NCI-H187 treated with DMSO at 0.1 percent for 48 hours (cell line): Measurements from ENCODE around the gene ETNK2.
"Not testable (repeated sequence)": the region's sequence is repeated elsewhere in the genome, so short reads cannot be mapped to it uniquely, and the experiment has no call there.

Experiments used
- DNase-seq: peaks from one replicate; lab custom pipeline; 2025; lab: John Stamatoyannopoulos, UW

ETNK2 gene

DNA sequence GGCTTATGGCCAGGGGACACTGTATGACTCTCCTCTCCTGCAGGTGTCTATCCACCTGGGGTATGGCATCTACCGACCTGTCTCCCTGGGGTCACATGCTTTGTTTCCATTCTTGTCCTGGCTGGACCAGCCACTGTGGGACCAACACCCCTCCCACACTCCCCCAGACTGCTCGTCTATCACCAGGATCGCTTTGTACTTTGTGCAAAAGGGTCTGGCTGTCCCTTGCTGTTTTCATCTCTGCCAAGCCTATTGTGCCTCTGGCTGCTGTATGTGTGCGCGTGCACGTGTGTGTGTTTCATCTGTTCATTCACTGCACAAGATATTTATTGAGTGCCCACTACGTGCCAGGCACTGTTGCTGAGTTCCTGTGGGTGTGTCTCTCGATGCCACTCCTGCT is 25.5 kb downstream of the ETNK2 start:
- DNase-seq: no peak

DNA sequence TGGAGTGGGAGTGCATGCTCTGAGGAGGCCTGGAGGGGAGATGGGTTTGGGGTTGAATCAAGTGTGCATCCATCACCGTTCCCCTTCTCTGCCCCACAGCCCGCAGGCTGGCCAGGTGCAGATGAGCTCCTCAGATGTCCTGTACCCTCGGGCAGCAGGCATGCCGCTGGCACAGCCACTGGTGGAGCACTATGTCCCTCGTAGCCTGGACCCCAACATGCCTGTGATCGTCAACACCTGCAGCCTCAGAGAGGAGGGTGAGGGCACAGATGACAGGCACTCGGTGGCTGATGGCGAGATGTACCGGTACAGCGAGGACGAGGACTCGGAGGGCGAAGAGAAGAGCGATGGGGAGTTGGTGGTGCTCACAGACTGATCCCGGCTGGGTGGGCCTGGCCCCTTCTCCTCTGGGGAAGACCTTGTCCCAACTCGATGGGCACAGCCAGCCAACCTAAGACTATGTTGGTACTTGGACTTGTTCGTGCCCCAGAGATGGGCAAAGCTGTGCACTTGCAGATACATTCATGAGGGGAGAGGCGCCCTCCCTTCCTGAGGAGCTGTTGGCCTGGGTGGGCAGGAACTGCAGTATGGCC is 26.0 kb downstream of the ETNK2 start:
- no peak for DNase-seq

DNA sequence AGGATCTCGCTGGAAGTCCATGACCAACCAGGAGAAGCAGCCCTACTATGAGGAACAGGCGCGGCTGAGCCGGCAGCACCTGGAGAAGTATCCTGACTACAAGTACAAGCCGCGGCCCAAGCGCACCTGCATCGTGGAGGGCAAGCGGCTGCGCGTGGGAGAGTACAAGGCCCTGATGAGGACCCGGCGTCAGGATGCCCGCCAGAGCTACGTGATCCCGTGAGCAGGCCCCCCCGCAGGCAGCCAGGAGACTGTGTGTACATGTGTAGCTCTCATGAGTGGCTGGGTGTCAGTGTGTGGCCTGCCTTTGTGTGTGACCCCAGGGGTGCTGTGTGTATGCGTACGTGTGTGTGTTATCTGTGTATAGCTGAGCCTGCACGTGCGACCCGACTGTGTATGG is 27.2 kb downstream of the ETNK2 start:
- no peak for DNase-seq

DNA sequence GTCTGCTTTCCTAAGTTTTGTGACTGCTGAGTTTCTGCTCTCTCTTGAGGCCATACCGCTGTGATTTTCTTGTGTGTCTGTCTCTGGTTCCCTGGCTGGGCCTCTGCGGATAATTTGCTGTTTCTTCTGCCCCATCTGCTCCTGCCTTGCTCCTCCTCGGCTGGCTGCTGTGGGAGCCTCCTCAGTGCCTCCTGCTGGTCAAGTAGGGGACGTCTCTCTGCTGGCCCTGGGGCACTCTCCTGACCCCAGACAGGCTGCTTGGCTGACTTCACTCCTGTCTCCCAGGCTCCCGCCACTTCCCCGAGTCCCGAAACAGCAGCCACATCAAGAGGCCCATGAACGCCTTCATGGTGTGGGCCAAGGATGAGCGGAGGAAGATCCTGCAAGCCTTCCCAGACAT is 28.5 kb downstream of the ETNK2 start:
- DNase-seq: no peak

DNA sequence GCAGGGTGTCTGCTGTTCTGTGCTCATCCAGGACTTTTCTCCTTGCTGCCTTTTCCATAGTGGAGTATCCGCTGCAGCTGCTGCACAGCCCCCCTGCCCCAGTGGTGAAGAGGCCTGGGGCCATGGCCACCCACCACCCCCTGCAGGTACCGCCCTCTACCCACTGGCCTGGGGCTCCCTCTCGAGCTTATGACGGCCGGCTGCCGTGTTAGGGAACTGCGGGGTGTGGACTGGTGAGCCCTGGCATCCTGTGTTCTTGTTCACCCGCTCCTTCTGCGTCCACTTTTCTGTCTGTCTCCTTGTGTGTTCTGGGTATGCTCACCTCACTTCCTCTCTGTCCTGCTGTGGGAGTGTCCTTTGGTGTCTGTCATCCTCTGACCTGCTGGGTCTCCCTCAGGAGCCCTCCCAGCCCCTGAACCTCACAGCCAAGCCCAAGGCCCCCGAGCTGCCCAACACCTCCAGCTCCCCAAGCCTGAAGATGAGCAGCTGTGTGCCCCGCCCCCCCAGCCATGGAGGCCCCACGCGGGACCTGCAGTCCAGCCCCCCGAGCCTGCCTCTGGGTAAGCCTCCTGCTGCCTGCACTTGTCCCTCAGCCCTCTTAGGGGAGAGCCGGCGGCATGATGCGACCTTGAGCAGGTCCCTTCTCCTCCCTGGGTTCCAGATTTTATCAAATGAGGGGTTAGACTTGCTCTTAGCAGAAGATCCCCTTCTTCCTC is 29.8 kb downstream of the ETNK2 start:
- DNase-seq: no peak

DNA sequence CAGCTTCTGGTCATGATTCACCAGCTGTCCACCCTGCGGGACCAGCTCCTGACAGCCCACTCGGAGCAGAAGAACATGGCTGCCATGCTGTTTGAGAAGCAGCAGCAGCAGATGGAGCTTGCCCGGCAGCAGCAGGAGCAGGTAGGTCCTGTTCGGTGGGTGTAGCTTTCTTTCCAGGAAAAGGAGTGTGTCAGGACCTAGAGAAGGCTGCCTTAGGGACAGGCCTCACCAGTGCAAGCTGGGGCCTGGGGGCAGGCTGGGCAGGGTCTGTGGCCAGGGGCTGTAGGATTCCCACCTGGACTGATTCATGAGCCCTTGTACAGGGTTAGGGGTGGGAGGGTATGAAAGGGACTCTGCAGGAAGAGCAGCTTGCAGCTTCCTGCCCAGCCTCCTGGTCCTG is 35.3 kb downstream of the ETNK2 start:
- no peak for DNase-seq

DNA sequence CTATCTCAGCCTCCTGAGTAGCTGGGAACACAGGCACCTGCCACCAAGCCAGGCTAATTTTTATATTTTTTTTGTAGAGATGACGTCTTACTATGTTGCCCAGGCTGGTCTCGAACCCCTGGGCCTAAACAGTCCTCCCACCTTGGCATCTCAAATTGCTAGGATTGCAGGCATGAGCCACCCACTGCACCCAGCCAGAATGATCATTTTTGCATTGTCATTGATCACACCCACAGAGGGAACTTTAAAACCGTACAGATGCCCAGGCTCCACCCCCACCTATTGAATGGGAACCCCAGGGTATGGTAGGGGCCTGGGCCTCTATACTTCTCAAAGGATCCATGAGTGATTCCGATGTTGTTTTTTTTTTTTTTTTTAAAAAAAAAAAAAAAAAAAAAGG is 36.7 kb downstream of the ETNK2 start:
- no peak for DNase-seq

DNA sequence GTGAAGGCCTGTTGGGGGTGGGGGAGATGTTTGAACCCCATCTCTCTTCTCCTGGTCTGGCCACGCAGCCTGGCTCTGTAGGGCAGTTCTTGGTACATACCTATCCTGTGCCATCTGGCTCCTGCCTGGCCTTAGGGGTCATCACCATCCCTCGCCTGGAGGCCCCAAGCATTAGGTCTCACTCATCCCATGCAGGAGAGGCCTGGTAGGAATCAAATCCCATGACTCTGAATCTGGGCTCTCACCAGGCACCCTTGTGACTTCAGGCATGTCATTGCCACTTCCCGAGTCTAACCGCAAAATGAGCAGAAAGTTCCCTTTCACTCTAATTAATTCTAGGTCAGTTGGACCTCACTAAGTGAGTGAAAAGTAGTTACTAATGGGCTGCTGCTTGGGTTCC is 37.2 kb downstream of the ETNK2 start:
- DNase-seq: no peak

DNA sequence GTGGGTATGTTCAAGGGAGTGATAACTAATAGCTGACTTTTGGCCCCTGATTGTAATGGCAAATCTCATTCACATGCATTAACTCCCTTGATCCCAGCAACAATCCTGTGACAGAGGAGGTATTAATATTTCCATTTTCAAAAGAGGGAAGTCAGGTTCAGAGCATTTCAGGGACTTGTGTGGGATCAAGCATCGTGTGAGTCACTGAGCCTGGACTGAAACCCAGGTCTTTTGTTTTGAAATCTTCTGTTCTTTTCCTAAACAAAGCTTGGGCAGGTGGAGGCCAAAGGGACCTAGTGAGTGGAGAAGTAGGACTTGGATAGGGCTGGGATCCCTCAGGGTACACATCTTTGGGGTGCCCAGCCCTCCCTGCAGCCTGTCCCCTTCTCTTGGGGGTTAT is 37.9 kb downstream of the ETNK2 start:
- no peak for DNase-seq

DNA sequence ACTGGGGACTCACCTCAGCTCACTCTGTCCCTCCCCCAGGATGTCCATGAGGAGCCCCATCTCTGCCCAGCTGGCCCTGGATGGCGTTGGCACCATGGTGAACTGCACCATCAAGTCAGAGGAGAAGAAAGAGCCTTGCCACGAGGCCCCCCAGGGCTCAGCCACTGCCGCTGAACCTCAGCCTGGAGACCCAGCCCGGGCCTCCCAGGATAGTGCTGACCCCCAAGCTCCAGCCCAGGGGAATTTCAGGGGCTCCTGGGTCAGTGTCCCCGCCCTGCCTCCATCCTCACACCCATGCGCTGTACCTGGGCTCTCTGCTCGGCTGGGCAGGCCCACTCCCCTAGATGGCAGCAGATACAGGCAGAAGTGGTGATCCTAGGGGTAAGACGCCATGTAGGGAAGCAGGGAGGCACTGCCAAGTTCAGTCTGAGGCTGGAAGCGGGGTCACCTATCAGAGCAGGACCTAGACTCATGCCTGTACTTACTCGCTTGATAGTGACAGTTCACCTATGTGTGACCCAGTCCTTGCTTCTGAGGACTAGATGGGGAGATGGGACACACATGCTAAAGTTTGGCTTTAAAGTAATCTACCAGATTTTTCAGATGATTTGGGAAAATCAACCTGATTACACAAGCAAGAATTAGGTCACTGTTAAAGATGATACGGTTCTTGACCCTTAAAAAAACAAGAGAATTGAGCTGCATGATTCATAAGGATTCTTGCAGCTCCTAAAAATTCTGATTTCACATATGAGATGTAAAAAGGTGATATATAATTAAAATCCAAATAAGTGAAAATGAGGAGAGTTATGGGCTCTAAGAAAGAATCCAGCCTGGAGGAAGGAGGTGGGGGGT is 38.7 kb downstream of the ETNK2 start:
- no peak for DNase-seq

DNA sequence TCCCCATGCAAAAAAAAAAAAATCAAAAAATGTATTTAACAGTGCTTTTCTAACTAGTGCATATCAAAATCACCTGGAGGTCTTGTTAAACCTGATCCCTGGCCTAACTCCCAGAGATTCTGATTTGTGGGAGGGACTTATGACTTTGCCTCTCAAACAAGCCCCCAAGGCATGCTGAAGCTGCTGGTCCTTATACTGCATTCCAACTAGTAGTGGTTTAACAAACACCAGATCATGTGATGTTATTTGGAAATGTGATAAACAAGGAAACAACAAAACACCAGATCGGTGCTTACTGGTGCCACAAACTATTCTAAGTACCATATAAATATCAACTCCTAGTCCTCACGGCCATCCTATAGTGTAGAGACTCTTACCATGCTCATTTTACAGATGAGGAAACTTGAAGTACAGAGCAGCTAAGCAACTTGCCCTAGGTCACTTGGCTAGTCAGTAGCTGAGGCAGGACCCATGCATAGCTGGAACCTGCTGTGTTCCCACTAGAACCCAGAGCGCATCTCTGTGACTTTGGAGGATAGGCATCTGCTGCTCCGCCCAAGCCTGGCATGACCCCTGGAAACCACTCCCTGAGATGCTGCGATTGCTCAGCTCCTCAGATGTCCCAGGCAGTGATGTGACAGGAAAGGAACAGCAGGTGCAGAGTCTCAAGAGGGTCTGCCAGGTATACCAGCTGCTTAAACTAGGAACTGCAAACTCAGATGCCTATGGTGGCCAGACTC is 40.8 kb downstream of the ETNK2 start:
- no peak for DNase-seq

DNA sequence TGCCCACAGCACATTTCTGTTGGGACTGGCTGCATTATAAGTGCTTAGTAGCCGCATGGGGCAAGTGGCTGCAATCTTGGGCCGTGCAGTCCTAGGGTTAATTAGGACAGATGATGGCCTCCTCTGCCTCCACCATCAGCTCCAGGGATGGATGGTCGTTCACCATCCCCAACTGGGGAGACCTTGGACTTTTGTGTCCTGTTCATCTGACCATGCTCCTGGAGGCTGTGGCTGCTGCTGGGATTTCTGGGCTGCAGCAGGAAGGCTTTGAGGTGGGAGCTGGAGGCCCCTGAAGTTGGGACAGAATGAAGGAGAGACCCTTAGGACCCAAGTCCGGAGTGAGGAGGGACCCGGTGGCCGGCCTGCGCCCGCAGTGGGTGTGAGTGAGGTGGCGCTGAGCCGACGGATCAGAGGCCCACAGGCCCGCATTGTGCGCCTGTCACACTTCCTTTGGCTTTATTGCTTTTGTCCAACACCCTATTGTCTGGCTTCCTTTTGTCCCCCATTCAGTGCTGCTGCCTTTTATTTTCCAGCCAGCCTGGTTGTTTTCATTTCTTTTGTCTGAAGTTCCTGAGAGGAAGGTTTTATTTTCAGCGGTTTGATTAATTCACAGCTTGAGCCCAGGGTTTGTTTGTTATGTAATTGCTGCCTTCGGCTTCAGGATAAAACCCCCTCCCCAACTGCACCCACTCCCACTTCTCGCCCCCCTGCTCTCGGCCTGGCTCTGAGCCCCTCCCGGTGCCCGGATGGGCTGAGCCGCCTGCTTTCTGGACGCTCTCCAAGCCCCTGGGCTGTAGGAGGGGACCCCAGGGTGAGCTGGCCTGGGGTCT is 43.3 kb downstream of the ETNK2 start:
- no peak for DNase-seq

DNA sequence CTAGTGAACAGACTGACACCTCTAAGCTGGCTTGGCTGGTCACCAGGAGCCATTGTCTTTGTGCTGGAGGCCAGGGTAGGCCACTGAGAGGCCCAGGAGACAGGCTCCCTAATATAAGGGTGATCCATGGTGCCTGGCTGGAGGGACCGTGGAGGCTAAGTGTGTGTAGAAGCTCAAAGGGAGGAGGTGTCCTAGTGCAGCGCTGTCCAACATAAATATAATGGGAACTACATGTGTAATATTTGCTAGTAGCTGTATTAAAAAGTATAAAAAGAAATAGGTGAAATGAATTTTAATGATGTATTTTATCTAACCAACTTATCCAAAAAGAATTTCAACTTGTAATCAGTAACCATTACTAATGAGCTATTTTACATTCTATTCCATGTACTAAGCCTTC is 44.0 kb downstream of the ETNK2 start:
- DNase-seq: no peak

DNA sequence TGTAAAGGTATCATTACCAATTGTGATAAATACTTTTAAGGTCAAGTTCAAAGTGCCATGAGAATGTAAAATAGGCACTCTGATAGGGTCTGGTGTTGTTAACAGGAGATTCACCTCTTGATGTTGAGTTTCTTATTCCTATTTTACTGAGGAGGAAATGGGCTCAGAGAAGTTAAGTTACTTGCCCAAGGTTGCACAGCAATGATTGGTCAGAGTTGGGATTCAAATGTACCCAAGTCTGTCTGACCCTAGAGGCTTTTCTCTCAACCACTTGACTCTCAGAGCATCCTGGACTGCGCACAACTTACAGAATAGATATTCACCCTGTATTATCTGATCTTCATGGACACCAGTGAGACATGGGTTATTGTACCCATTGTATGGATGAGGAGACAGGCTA is 45.0 kb downstream of the ETNK2 start:
- no peak for DNase-seq

DNA sequence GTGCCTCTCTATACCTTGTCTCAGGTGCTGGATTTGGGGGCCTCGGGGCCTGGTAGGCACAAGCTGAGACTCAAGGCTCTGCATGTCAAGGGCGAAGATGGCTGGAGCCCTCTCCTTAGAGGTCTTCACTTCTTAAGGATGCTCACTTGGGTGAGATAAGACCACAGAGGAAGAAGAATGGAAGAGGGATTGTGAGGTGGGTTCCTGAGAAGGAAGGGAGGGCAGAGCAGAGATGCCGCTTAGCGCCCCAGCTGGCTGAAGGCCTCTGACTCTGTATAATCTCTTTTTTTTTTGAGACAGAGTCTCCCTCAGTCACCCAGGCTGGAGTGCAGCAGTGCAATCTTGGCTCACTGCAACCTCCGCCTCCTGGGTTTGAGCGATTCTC is 46.7 kb downstream of the ETNK2 start:
- no peak for DNase-seq

DNA sequence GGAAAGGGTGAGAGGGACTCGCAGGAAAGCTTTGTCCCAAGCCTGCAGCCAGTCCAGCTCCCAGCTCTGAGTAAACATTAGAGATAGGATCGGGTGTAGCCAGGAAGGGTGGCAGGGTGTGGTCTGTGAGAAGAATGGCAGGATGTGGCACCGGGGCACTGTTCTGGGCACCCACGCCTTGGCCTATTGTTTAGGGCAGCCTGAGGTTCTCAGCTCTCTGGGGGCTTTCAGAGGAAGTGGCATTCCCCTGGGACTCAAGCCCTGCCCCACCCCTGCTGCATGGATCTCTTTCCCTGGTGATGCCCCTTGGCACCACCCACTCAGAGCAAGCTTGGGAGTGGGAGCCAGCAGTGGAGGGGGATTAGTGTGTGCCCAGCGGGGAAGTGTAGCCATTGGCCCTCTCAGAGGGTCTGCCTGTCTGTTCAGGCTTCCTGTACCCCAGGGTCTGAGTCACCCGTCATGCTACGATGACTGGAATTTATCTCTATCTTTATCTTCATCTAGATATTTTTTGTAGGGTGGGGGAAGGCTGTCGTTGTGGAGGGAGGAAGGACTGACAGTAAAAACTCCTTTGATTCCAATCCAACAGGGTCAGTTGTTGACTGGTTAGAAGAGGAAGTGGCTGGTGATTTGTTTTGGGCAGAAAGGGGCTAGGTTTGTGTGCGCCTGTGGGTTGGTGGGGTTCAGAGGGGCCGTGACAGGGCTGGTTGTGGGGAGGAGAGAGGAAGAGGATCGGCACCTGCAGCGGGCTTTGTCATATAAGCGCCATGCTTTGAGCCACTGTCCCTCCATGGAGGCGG is 47.3 kb downstream of the ETNK2 start:
- no peak for DNase-seq

DNA sequence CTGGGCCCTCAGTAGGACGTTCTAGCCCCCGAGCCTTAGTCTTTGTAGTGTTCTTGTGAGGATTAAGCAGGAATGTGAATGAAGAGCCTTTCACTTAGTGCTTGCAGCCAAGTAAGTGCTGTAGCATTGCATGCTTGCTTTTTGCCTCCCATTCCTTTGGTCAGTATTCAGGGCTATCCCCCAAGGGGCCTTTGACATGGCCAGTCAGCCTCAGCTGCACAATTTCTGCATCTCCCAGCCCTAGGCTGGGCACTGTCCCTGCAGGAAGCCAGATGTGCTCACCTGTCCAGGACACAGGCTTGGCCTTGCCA is 48.5 kb downstream of the ETNK2 start:
- no peak for DNase-seq

DNA sequence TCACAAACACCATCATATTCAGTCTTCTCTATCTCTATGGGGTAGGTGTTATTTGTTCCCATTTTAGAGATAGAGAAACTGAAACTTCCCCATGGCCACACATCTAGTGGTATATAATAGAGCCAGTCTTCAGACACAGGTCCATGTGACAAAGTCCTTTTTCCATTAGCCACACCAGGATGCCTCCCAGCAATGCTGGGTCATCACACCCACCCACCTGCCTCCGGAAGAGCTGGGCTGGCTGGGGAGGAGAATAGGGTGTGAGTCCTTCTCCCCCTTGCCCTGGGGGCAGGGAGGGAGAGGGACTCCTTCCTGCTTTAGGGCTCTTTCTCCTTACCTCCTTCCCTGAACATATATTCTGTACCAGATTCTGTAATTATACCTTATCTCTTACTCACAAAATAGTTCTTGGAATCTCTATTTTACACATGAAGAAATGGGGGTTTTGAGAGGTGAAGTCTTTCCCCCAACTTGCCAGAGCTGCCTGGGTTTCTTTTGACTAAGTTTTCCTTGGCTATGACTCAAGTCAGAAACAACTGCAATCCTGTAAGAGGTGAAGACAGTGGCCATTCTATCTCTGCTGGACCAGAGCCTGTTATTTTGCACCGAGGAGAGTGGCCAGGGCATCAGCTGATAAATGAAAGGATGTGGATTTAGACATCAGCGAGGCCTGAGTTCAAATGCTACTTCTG is 49.0 kb downstream of the ETNK2 start:
- no peak for DNase-seq

DNA sequence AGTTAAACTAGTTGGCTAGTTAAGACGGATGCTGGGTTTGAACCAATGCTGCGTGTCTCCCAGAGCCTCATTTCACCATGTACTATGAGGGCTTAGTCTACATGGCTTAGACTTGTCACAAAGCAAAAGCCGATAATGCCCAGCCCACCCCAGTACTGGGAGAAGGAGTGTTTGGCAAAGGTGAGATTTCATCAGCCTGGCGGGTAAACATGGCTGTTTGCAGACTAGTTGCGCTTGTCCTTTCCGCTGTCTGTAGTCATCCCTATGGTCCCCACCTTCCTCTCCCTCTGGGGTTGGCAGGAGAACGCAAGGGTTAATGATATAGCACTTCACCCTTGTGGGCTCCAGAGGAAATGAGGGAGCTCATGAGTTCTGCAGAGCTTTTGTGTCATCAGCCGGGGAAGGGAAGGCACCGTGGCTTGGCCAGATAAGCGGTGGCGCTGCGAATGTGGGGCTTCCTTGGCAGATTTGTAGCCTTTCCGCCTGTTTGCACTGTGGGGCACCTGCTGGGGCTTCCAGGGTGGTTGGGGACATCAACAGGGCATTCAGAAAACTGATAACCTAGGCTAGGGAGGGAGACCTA is 49.7 kb downstream of the ETNK2 start:
- no peak for DNase-seq

DNA sequence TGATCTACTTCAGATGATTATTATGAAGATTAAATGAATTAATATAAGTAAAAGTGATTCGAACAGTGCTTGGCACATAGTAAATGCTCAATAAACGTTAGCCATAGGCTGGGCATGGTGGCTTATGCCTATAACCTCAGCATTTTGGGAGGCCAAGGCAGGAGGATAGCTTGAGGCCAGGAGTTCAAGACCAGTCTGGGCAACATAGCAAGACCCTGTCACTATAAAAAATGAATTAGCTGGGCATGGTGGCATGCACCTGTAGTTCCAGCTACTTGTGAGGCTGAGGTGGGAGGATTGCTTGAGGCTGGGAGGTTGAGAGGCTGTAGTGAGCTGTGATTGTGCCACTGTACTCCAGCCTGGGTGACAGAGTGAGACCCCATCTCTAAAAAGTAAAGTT is 52.1 kb downstream of the ETNK2 start:
- not testable (repeated sequence) for DNase-seq
